Kidney tubule cell (primary cell): ENCODE data around the gene PTPRA.
A peak's percentile ranks its signal among the peaks of the same experiment; 100 is the strongest.
"Not testable (repeated sequence)": the region's sequence is repeated elsewhere in the genome, so short reads cannot be mapped to it uniquely, and the experiment has no call there.

Experiments
- DNase-seq: peaks from one replicate; pipeline ENCODE4 v3.0.0-alpha.2; 2018; ENCODE audit warnings: low spot score

Gene PTPRA

GRCh38 chr20:3074812-3075211, 201.5 kb downstream of the PTPRA start:
- DNase-seq = no peak

DNA sequence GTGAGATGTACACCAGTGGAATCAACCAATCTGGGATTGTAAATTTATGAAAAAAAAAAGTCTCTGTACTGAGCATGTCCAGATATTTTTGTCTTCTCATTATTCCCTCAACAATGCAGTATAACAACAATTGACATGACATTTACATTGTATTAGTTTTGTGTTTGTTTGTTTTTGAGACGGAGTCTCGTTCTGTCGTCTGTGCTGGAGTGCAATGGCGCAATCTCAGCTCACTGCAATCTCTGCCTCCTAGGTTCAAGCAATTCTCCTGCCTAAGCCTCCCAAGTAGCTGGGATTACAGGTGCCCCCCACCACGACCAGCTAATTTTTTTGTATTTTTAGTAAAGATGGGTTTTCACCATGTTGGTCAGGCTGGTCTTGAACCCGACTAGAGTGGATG, 202.0 kb downstream of the PTPRA start:
- not testable (repeated sequence) for DNase-seq

- DNase-seq = no peak
These were observed 204.4 kb downstream of the PTPRA start for GRCh38 chr20:3077618-3078134.

DNA sequence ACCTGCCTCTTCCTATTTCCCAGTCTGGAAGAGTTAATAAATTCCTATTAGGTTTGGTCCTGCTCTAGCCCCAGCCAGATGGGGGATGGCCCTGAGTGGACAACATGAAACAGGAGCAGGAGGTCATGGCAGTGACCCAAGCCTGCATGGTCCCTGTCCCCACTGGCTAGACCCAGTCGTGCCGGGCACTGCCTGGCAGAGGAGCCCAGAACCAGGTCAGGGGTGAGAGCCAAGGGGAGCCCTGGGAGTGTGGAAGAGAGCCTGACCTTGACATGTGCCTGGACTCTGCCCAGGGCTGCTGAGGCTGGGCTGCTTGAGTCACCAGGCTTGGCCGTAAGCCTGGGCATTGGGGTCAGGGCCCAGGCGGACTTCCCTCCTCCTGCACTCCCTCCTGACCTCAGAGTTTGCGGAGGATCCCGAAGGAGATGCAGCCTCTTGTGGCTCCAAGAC, 207.7 kb downstream of the PTPRA start:
- DNase-seq = peak; percentile 68

DNA sequence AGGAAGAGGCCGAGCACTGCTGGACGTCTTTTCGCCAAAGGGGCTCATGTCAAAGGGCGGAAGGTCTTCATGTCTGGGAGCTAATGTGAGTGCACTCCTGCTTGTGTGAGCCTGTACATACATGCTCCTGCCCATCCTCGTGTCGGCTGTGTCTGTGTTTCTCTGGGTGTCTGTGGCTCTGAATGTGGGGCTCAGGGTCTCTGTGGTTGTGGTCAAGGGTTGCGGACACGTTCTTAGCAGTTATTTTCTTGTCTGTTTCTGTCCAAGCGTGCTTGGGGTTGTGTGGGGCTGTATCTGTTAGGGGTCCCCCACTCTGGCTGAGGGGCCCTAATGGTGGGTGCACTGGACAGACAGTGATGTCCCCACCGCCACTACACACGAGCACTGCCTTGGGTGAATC, 208.4 kb downstream of the PTPRA start:
- DNase-seq = no peak

DNA sequence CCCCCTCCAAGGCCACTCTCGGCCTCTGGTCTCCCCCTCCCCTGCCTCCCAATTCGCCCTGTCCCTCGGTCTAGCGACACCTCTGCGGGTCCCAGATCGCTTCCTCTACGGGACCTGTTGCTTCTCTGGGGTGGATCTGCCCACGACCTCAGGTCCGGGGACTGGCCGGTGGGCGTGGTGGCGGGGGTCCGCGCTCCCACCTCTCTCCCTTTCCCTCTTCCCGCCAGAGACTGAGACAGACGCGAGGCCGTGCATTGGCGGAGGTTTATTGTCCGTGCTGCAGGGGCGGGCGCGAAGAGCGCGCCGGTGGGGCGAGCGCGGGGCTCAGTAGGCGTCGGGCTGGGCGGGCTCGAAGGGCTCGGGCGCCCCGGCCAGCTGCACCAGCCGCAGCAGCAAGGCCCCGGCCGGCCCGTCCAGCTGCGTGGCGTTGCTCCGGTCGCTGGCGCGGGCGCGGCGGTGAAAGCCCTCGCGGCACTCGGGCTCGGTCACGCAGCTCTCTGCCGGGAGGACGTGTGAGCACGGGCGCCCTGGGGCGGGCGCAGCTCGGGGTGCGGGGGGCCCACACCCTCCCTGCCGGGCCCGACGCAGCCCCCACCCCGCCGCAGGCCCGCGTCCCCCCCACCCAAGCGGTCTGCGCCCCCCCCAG, 209.1 kb downstream of the PTPRA start:
- DNase-seq = no peak

DNA sequence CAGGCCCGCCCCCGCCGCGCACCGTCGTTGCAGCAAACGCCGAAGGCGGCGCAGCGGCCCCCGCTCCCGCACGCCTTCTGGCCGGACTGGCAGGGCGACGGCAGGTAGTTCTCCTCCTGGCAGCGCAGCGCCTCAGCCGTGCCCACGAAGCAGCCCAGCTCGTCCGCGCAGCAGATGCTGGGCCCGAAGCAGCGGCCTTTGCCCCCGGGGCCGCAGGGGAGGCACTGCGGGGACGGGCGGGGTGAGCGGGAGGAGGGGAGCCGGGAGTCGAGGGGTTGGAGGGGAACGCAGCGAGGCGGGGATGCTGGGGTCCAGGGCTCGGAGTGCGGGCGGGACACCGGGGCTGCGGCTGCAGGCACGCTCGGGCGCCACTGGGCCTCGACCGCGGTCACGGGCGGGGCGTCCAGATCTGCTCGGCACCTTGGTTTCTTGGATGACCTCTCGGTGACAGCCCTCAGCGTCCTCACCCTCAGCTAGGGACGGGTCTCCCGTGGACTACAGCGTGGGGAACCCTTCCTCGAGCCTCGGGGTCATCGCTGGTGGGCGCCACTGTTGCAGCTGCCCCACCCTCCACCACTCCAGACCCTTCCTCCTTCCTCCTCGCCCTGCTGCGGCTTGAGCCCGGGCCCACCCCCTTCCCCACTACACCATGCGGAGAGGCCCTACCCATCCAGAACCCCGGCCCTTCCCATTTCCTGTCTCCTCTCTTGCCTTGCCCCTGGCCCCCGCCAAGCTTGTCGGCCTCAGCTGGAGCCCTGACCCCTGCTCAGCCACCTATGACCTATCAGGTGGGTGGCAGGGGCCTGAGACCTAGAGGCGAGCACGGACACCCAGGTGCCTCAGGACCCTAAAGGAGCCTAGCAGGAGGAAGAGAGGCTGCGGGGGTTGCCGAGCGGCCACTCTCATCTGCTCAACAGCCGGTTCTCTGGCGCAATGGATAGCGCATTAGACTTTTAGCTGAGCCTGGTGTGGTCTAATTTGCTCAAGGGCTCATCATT, 210.0 kb downstream of the PTPRA start:
- DNase-seq = no peak

DNA sequence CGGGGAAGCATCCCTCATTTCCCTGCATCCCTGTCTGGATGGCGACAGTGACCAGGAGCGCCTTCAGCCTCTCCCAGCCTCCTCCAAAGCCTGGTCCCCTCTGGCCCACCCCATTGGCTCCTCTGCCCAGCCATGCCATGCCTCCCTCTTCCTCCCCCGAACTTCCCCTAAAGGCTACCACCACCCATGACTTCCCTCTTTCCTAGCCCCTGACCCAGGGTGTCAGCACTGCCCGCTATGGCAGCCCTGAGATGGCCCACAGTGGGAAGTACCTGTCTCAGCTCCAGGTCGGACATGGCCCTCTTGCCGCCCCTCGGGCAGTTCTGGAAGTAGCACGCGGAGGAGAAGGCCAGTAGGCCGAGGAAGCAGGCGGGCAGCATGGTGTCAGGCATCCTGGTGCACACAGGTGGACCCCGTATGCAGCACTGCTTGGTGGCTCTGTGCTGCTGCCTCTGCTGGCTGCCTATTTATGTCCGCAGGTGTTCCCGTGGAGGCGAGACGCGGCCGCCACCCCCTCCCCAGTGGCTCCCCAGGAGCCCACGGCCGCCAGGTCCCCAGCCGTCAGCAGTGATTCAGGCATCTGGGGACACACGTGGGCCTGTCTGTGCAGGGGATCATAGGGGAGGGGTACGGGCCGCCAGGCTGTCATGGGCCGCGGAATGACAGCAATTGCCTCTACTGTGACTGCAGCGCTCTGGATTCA, 211.2 kb downstream of the PTPRA start, which contains the start of gene AVP:
AVP (minus strand) TSS at position 442 of the 703 bp plus-strand sequence; CDS start at position 392, 50 bp downstream.
- DNase-seq = no peak

- DNase-seq = no peak
These were observed 211.7 kb downstream of the PTPRA start for GRCh38 chr20:3084986-3085360.

GRCh38 chr20:3085571-3086072, 212.3 kb downstream of the PTPRA start:
- DNase-seq = no peak

- DNase-seq = no peak
These were observed 214.8 kb downstream of the PTPRA start for GRCh38 chr20:3088031-3088430.
